ENCODE results near the gene GALNT18. TPM values are rescaled to one million over a fixed set of nuclear protein-coding genes. Genes with fewer than 3 reads are reported as not detected.

The GALNT18 gene
- polyA plus RNA-seq, 1 donor from 2014 or later = 7.6 TPM

- Histone ChIP-seq H3K4me2 (ENCODE audit: low read length) (no peak overlapping the region), H2AFZ (ENCODE audit: low read depth, low read length) (no peak overlapping the region), H3F3A (ENCODE audit: insufficient read depth, low read length, poor library complexity, severe bottlenecking) (no peaks in the 10 kb centered on the region), H3K27me3 (ENCODE audit: insufficient read depth, low read depth, low read length) (no peaks in the 10 kb centered on the region), H3K9me3 (ENCODE audit: low read length) (no peaks in the 10 kb centered on the region), H3K9ac (ENCODE audit: low read length) (no peak overlapping the region), H3K79me2 (replicated peaks; ENCODE audit: insufficient read depth, low read length) (no peaks in the 10 kb centered on the region), H3K9me2 (ENCODE audit: insufficient read depth, low read length) (no peaks in the 10 kb centered on the region), H3K36me3 (ENCODE audit: insufficient read depth, low read length) (no peaks in the 10 kb centered on the region), H3K27ac (ENCODE audit: low read length) (no peak overlapping the region), H3K4me3 (ENCODE audit: low read length) (no peak overlapping the region), H4K20me1 (ENCODE audit: insufficient read depth) (no peaks in the 10 kb centered on the region)
- TF ChIP-seq MXI1 (conservative IDR thresholded peaks at IDR 0.05; ENCODE audit: poor library complexity, severe bottlenecking) = no peak
Observed at GRCh38 chr11:11253497-11253896, 368.3 kb downstream of the GALNT18 start.

- Histone ChIP-seq H3K27ac (ENCODE audit: low read length) (no peak overlapping the region), H3K36me3 (ENCODE audit: insufficient read depth, low read length) (no peaks in the 10 kb centered on the region), H3K79me2 (replicated peaks; ENCODE audit: insufficient read depth, low read length) (no peaks in the 10 kb centered on the region), H3F3A (ENCODE audit: insufficient read depth, low read length, poor library complexity, severe bottlenecking) (no peaks in the 10 kb centered on the region), H4K20me1 (ENCODE audit: insufficient read depth) (no peaks in the 10 kb centered on the region), H3K4me3 (ENCODE audit: low read length) (no peak overlapping the region), H3K9ac (ENCODE audit: low read length) (no peak overlapping the region), H3K9me3 (ENCODE audit: low read length) (no peaks in the 10 kb centered on the region), H3K9me2 (ENCODE audit: insufficient read depth, low read length) (no peaks in the 10 kb centered on the region), H3K4me2 (ENCODE audit: low read length) (no peak overlapping the region), H3K27me3 (ENCODE audit: insufficient read depth, low read depth, low read length) (no peaks in the 10 kb centered on the region), H2AFZ (ENCODE audit: low read depth, low read length) (no peak overlapping the region)
- no peak for TF ChIP-seq CTCF (IDR thresholded peaks at IDR 0.05; ENCODE audit: poor library complexity, severe bottlenecking)
- no peak for TF ChIP-seq EP300 (conservative IDR thresholded peaks at IDR 0.05; ENCODE audit: poor library complexity, severe bottlenecking)
- no peak for TF ChIP-seq RAD21 (conservative IDR thresholded peaks at IDR 0.05)
- no peak for TF ChIP-seq TAF1 (IDR thresholded peaks at IDR 0.05; ENCODE audit: low read depth)
- no peak for TF ChIP-seq POLR2AphosphoS5 (IDR thresholded peaks at IDR 0.05)
- TF ChIP-seq SMC3 (conservative IDR thresholded peaks at IDR 0.05; ENCODE audit: poor library complexity) = no peak
- TF ChIP-seq MXI1 (conservative IDR thresholded peaks at IDR 0.05; ENCODE audit: poor library complexity, severe bottlenecking) = no peak
- no peak for TF ChIP-seq REST (IDR thresholded peaks at IDR 0.05; ENCODE audit: borderline replicate concordance)
- TF ChIP-seq EZH2 (IDR thresholded peaks at IDR 0.05; ENCODE audit: borderline replicate concordance, insufficient read depth, low read length, poor library complexity, severe bottlenecking) = no peak
Observed at GRCh38 chr11:11252403-11252802, 369.4 kb downstream of the GALNT18 start.

All from neural cell (in vitro differentiated cells).